ENCODE results near the gene AHNAK. TPM values are rescaled to one million over a fixed set of nuclear protein-coding genes. Genes with fewer than 3 reads are reported as not detected.

Gene AHNAK
- total and polyA plus RNA-seq, 4 donors: 22.6 to 110 (median 38.1) TPM

DNA sequence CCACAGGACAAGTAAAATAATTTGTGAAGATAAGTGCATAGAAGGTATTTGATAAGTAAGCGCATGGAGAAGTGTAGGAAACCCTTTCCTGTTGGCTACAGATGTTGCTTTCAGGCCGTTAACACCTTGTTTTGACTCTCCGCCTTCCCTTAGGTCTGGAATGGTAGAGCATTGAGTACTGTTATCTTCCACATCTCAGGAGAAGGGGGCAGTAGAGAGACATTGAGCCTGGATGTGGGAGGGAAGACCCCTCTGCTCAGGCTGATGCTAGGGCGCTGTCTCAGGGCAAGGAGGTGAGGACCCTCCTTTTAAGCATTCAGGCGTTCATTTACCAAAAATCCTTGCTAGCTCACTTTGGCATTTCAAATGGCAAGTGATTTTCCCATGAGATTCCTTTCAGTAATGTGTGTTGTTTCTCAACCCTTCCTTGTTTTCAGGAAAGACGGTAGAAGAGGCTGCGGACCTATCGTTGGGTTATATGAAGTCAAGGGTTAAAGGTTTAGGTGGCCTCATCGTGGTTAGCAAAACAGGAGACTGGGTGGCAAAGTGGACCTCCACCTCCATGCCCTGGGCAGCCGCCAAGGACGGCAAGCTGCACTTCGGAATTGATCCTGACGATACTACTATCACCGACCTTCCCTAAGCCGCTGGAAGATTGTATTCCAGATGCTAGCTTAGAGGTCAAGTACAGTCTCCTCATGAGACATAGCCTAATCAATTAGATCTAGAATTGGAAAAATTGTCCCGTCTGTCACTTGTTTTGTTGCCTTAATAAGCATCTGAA is 154.8 kb downstream of the AHNAK start:
- no peaks in the 10 kb centered on the region for H3K36me3 ChIP-seq (ENCODE audit: control insufficient read depth in 4 of 4, insufficient read depth in 3 of 4, low read depth in 1 of 4, low read length in 3 of 4)
- no peak overlapping the region for H3K4me3 ChIP-seq (ENCODE audit: low read depth in 1 of 3, low read length in 3 of 3)
- TF ChIP-seq GABPA (IDR thresholded peaks at IDR 0.05 in 1 of 2, conservative IDR thresholded peaks at IDR 0.05 in 1 of 2) (no peak), RXRA (IDR thresholded peaks at IDR 0.05) (no peak), HNF4A (conservative IDR thresholded peaks at IDR 0.05) (no peak), JUND (IDR thresholded peaks at IDR 0.05) (no peak), EGR1 (IDR thresholded peaks at IDR 0.05; ENCODE audit: low read depth in 2 of 2) (no peak), FOXA2 (IDR thresholded peaks at IDR 0.05) (no peak), SP1 (IDR thresholded peaks at IDR 0.05) (no peak), HNF4G (IDR thresholded peaks at IDR 0.05) (no peak)
- TF ChIP-seq, protein P1, sequence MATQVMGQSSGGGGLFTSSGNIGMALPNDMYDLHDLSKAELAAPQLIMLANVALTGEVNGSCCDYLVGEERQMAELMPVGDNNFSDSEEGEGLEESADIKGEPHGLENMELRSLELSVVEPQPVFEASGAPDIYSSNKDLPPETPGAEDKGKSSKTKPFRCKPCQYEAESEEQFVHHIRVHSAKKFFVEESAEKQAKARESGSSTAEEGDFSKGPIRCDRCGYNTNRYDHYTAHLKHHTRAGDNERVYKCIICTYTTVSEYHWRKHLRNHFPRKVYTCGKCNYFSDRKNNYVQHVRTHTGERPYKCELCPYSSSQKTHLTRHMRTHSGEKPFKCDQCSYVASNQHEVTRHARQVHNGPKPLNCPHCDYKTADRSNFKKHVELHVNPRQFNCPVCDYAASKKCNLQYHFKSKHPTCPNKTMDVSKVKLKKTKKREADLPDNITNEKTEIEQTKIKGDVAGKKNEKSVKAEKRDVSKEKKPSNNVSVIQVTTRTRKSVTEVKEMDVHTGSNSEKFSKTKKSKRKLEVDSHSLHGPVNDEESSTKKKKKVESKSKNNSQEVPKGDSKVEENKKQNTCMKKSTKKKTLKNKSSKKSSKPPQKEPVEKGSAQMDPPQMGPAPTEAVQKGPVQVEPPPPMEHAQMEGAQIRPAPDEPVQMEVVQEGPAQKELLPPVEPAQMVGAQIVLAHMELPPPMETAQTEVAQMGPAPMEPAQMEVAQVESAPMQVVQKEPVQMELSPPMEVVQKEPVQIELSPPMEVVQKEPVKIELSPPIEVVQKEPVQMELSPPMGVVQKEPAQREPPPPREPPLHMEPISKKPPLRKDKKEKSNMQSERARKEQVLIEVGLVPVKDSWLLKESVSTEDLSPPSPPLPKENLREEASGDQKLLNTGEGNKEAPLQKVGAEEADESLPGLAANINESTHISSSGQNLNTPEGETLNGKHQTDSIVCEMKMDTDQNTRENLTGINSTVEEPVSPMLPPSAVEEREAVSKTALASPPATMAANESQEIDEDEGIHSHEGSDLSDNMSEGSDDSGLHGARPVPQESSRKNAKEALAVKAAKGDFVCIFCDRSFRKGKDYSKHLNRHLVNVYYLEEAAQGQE (IDR thresholded peaks at IDR 0.05): no peak
- H3K9me3 ChIP-seq (ENCODE audit: control insufficient read depth in 4 of 4, low read length in 3 of 4): no peaks in the 10 kb centered on the region
- no peaks in the 10 kb centered on the region for H3K27me3 ChIP-seq (ENCODE audit: control insufficient read depth in 4 of 4, insufficient read depth in 4 of 4, low read length in 3 of 4)
- 71% methylated on average over 16 of the region's 16 CpGs for WGBS
- H3K27ac ChIP-seq (ENCODE audit: low read depth in 1 of 2, low read length in 2 of 2): no peak overlapping the region
- H3K4me1 ChIP-seq (ENCODE audit: control insufficient read depth in 4 of 4, insufficient read depth in 4 of 4, low read length in 3 of 4): peaks cover 0 to 10% (median 4%) of the 10 kb centered on the region in 4 donors
- no peak overlapping the region for H3K9ac ChIP-seq (ENCODE audit: low read depth in 1 of 2, low read length in 2 of 2)
- no peak for DNase-seq (ENCODE audit: low spot score)

DNA sequence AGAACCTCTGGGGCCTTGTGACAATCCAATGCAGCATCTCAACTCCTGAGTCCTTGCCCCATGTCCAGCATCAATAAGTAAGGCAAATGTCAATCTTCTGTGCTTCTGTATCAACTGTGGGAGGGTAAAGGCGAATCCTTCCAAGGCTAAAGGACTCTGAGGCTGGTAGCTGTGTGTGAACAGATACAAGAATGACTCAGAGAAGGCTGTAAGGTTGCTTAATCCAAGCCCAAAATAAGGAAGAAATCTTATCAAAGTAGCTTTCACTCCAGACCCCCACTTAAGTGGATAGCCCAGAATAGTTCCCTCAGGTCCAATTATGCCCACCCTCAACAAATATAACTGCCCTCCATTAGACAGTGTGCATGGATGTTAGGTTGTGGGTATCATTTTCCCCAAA is 155.9 kb downstream of the AHNAK start:
- H3K36me3 ChIP-seq (ENCODE audit: control insufficient read depth in 4 of 4, insufficient read depth in 3 of 4, low read depth in 1 of 4, low read length in 3 of 4): no peaks in the 10 kb centered on the region
- no peaks in the 10 kb centered on the region for H3K9me3 ChIP-seq (ENCODE audit: control insufficient read depth in 4 of 4, low read length in 3 of 4)
- TF ChIP-seq FOXA2 (IDR thresholded peaks at IDR 0.05): no peak
- TF ChIP-seq, protein P1 (IDR thresholded peaks at IDR 0.05): no peak
- TF ChIP-seq, protein P2, sequence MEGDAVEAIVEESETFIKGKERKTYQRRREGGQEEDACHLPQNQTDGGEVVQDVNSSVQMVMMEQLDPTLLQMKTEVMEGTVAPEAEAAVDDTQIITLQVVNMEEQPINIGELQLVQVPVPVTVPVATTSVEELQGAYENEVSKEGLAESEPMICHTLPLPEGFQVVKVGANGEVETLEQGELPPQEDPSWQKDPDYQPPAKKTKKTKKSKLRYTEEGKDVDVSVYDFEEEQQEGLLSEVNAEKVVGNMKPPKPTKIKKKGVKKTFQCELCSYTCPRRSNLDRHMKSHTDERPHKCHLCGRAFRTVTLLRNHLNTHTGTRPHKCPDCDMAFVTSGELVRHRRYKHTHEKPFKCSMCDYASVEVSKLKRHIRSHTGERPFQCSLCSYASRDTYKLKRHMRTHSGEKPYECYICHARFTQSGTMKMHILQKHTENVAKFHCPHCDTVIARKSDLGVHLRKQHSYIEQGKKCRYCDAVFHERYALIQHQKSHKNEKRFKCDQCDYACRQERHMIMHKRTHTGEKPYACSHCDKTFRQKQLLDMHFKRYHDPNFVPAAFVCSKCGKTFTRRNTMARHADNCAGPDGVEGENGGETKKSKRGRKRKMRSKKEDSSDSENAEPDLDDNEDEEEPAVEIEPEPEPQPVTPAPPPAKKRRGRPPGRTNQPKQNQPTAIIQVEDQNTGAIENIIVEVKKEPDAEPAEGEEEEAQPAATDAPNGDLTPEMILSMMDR (IDR thresholded peaks at IDR 0.05; ENCODE audit: low read depth, low read length, missing input control): no peak
- no peak for TF ChIP-seq HNF4G (IDR thresholded peaks at IDR 0.05)
- TF ChIP-seq, protein P3, sequence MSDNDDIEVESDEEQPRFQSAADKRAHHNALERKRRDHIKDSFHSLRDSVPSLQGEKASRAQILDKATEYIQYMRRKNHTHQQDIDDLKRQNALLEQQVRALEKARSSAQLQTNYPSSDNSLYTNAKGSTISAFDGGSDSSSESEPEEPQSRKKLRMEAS (IDR thresholded peaks at IDR 0.05): no peak
- no peak for TF ChIP-seq YY1 (IDR thresholded peaks at IDR 0.05)
- no peak for TF ChIP-seq HNF4A (conservative IDR thresholded peaks at IDR 0.05)
- no peak for TF ChIP-seq NR2F2 (IDR thresholded peaks at IDR 0.05)
- no peak for TF ChIP-seq JUND (IDR thresholded peaks at IDR 0.05)
- no peak for TF ChIP-seq GABPA (IDR thresholded peaks at IDR 0.05 in 1 of 2, conservative IDR thresholded peaks at IDR 0.05 in 1 of 2)
- TF ChIP-seq, protein P4, sequence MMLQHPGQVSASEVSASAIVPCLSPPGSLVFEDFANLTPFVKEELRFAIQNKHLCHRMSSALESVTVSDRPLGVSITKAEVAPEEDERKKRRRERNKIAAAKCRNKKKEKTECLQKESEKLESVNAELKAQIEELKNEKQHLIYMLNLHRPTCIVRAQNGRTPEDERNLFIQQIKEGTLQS (IDR thresholded peaks at IDR 0.05): no peak
- no peak for TF ChIP-seq SP1 (IDR thresholded peaks at IDR 0.05)
- TF ChIP-seq FOXA1 (IDR thresholded peaks at IDR 0.05): no peak
- TF ChIP-seq TAF1 (conservative IDR thresholded peaks at IDR 0.05): no peak
- no peak for TF ChIP-seq RXRA (IDR thresholded peaks at IDR 0.05)
- TF ChIP-seq, protein P5, sequence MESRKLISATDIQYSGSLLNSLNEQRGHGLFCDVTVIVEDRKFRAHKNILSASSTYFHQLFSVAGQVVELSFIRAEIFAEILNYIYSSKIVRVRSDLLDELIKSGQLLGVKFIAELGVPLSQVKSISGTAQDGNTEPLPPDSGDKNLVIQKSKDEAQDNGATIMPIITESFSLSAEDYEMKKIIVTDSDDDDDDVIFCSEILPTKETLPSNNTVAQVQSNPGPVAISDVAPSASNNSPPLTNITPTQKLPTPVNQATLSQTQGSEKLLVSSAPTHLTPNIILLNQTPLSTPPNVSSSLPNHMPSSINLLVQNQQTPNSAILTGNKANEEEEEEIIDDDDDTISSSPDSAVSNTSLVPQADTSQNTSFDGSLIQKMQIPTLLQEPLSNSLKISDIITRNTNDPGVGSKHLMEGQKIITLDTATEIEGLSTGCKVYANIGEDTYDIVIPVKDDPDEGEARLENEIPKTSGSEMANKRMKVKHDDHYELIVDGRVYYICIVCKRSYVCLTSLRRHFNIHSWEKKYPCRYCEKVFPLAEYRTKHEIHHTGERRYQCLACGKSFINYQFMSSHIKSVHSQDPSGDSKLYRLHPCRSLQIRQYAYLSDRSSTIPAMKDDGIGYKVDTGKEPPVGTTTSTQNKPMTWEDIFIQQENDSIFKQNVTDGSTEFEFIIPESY (IDR thresholded peaks at IDR 0.05): no peak
- H3K4me1 ChIP-seq (ENCODE audit: control insufficient read depth in 4 of 4, insufficient read depth in 4 of 4, low read length in 3 of 4): peaks cover 0 to 10% (median 4%) of the 10 kb centered on the region in 4 donors
- H3K4me3 ChIP-seq (ENCODE audit: low read depth in 1 of 3, low read length in 3 of 3): no peak overlapping the region
- no peak overlapping the region for H3K9ac ChIP-seq (ENCODE audit: low read depth in 1 of 2, low read length in 2 of 2)
- no peaks in the 10 kb centered on the region for H3K27me3 ChIP-seq (ENCODE audit: control insufficient read depth in 4 of 4, insufficient read depth in 4 of 4, low read length in 3 of 4)
- no peak overlapping the region for H3K27ac ChIP-seq (ENCODE audit: low read depth in 1 of 2, low read length in 2 of 2)
- WGBS: 98% methylated on average over 1 of the region's 1 CpG
- no peak for DNase-seq (ENCODE audit: low spot score)
